ENCODE results near the gene SPPL3. TPM values are rescaled to one million over a fixed set of nuclear protein-coding genes. Genes with fewer than 3 reads are reported as not detected.

Gene SPPL3
- total RNA-seq, 2 experiments from 2014 or later = 38.3 to 43.4 TPM

GRCh38 chr12:120725659-120726509 is 178.3 kb downstream of the SPPL3 start, which contains the start of gene ACADS:
Gene ACADS, plus strand, starts transcription at chr12:120725826. Its CDS starts 60 bp downstream, at chr12:120725886.
- Mint-ChIP-seq H3K36me3 (ENCODE audit: low read depth) (peaks cover 48% of the 10 kb centered on the region), H3K9me3 (no peaks in the 10 kb centered on the region), H3K4me3 (peak within 1 kb of the TSS; percentile 97), H3K4me1 (ENCODE audit: low read depth) (peaks cover 21% of the 10 kb centered on the region), H3K27me3 (no peaks in the 10 kb centered on the region), H3K27ac (peak within 1 kb of the TSS; percentile 72)
- H3K36me3 ChIP-seq (ENCODE audit: insufficient read depth, low read length) = peaks cover 28% of the 10 kb centered on the region
- CTCF ChIA-PET = interaction anchor here (0.9 kb wide), 1 partner anchor 77 kb away, joined by 3 read pairs; no protein-coding TSS in a partner anchor
- peak; percentile 72 to 95 (median 88) for DNase-seq
- no peaks in the 10 kb centered on the region for H3K9me3 ChIP-seq (ENCODE audit: control insufficient read depth in 1 of 2, insufficient read depth in 1 of 2, low read length in 2 of 2)
- no peak for TF ChIP-seq CTCF (IDR thresholded peaks at IDR 0.05)
- H3K27ac ChIP-seq (ENCODE audit: low read depth in 1 of 2, low read length in 2 of 2) = peak within 1 kb of the TSS in 1 of 2 donors; percentile 18
- intact Hi-C loops (cut with DNase I, micrococcal nuclease) = loop anchor here (1.0 to 5.0 kb wide), 4 partner anchors 39 to 279 kb away; partner anchors contain the start of genes GATC (in 1 of the 2), MLEC (in 1 of the 2), POP5 (in 1 of the 2) and TRIAP1 (in 1 of the 2)
- peaks cover 28% of the 10 kb centered on the region for H3K4me1 ChIP-seq (ENCODE audit: insufficient read depth, low read length)
- H3K27me3 ChIP-seq (ENCODE audit: control insufficient read depth in 1 of 2, insufficient read depth in 2 of 2, low read length in 2 of 2) = no peaks in the 10 kb centered on the region
- POLR2A ChIA-PET = interaction anchor here (0.5 to 1.4 kb wide), 6 partner anchors 15 to 433 kb away, joined by 3 to 6 read pairs (median 3); partner anchors contain the start of genes MLEC, POP5, RNU4-1 and UNC119B
- ATAC-seq (ENCODE audit: poor library complexity) = peak; percentile 99
- H3K4me3 ChIP-seq (ENCODE audit: low read length) = peak within 1 kb of the TSS; percentile 75

- H3K4me3 Mint-ChIP-seq = peak overlapping the region; percentile 97
- intact Hi-C loops (cut with DNase I, micrococcal nuclease) = loop anchor here (1.0 to 5.0 kb wide), 4 partner anchors 38 to 278 kb away; partner anchors contain the start of genes GATC (in 1 of the 2), MLEC (in 1 of the 2), POP5 (in 1 of the 2) and TRIAP1 (in 1 of the 2)
- H3K36me3 Mint-ChIP-seq (ENCODE audit: low read depth) = peaks cover 50% of the 10 kb centered on the region
- no peak overlapping the region for H3K27ac ChIP-seq (ENCODE audit: low read depth in 1 of 2, low read length in 2 of 2)
- no peaks in the 10 kb centered on the region for H3K9me3 Mint-ChIP-seq
- H3K4me1 Mint-ChIP-seq (ENCODE audit: low read depth) = peaks cover 21% of the 10 kb centered on the region
- no peaks in the 10 kb centered on the region for H3K9me3 ChIP-seq (ENCODE audit: control insufficient read depth in 1 of 2, insufficient read depth in 1 of 2, low read length in 2 of 2)
- no peaks in the 10 kb centered on the region for H3K27me3 Mint-ChIP-seq
- TF ChIP-seq CTCF (IDR thresholded peaks at IDR 0.05) = no peak
- H3K27ac Mint-ChIP-seq = peak overlapping the region; percentile 45
- ATAC-seq (ENCODE audit: poor library complexity) (no peak), DNase-seq (no peak)
- H3K4me3 ChIP-seq (ENCODE audit: low read length) = peak overlapping the region; percentile 75
- peaks cover 28% of the 10 kb centered on the region for H3K4me1 ChIP-seq (ENCODE audit: insufficient read depth, low read length)
- ChIA-PET POLR2A (interaction anchor here (0.5 to 1.4 kb wide), 6 partner anchors 14 to 433 kb away, joined by 3 to 6 read pairs (median 3); partner anchors contain the start of genes MLEC, POP5, RNU4-1 and UNC119B), CTCF (interaction anchor here (0.9 to 1.0 kb wide), 2 partner anchors 76 to 78 kb away, joined by 3 to 6 read pairs; no protein-coding TSS in a partner anchor)
- H3K36me3 ChIP-seq (ENCODE audit: insufficient read depth, low read length) = peaks cover 34% of the 10 kb centered on the region
- no peaks in the 10 kb centered on the region for H3K27me3 ChIP-seq (ENCODE audit: control insufficient read depth in 1 of 2, insufficient read depth in 2 of 2, low read length in 2 of 2)
Measured at GRCh38 chr12:120725151-120725658, 179.0 kb downstream of the SPPL3 start.

- Mint-ChIP-seq H3K9me3 (no peaks in the 10 kb centered on the region), H3K36me3 (ENCODE audit: low read depth) (peaks cover 50% of the 10 kb centered on the region), H3K4me1 (ENCODE audit: low read depth) (peaks cover 21% of the 10 kb centered on the region), H3K27ac (peak overlapping the region; percentile 45), H3K4me3 (peak overlapping the region; percentile 97), H3K27me3 (no peaks in the 10 kb centered on the region)
- no peak for TF ChIP-seq CTCF (IDR thresholded peaks at IDR 0.05)
- Histone ChIP-seq H3K27me3 (ENCODE audit: control insufficient read depth in 1 of 2, insufficient read depth in 2 of 2, low read length in 2 of 2) (no peaks in the 10 kb centered on the region), H3K27ac (ENCODE audit: low read depth in 1 of 2, low read length in 2 of 2) (no peak overlapping the region), H3K36me3 (ENCODE audit: insufficient read depth, low read length) (peaks cover 37% of the 10 kb centered on the region), H3K9me3 (ENCODE audit: control insufficient read depth in 1 of 2, insufficient read depth in 1 of 2, low read length in 2 of 2) (no peaks in the 10 kb centered on the region), H3K4me1 (ENCODE audit: insufficient read depth, low read length) (peaks cover 28% of the 10 kb centered on the region), H3K4me3 (ENCODE audit: low read length) (no peak overlapping the region)
- intact Hi-C loops (cut with DNase I, micrococcal nuclease) = loop anchor here (1.0 to 5.0 kb wide), 4 partner anchors 37 to 277 kb away; partner anchors contain the start of genes GATC (in 1 of the 2), MLEC (in 1 of the 2), POP5 (in 1 of the 2) and TRIAP1 (in 1 of the 2)
- ChIA-PET POLR2A (interaction anchor here (1.1 to 1.4 kb wide), 4 partner anchors 14 to 432 kb away, joined by 3 to 6 read pairs (median 3); partner anchors contain the start of genes POP5, RNU4-1 and UNC119B), CTCF (interaction anchor here (1.0 kb wide), 1 partner anchor 78 kb away, joined by 6 read pairs; no protein-coding TSS in a partner anchor)
- DNase-seq (no peak), ATAC-seq (ENCODE audit: poor library complexity) (no peak)
Measured at GRCh38 chr12:120724720-120725119, 179.4 kb downstream of the SPPL3 start.
